Measurements from ENCODE around the gene MCEE. TPM values are rescaled to one million over a fixed set of nuclear protein-coding genes. Genes with fewer than 3 reads are reported as not detected.
"Not testable (repeated sequence)": the region's sequence is repeated elsewhere in the genome, so short reads cannot be mapped to it uniquely, and the experiment has no call there.

Gene MCEE
- total RNA-seq = 10 to 100 TPM; 29.6 to 43.8 (median 35.3) TPM
- 10 to 100 TPM; 30.6 to 41.6 TPM for polyA plus RNA-seq
- long read RNA-seq, donor 1, transcript MCEE-201 (3 exons, 835 nt) = major isoform, 12 of 18 reads
- long read RNA-seq, donor 1, partial matches to known transcripts = 0 of 18 reads
- long read RNA-seq, donor 1, other reads (novel, unspliced or antisense) = 6 of 18 reads
- long read RNA-seq, donor 2, transcript MCEE-201 (3 exons, 835 nt) = major isoform, 9 of 22 reads
- long read RNA-seq, donor 2, partial matches to known transcripts = 1 of 22 reads
- long read RNA-seq, donor 2, other reads (novel, unspliced or antisense) = 12 of 22 reads
- long read RNA-seq, donor 3, partial matches to known transcripts = 1 of 9 reads
- long read RNA-seq, donor 3, other reads (novel, unspliced or antisense) = 4 of 9 reads

- Histone ChIP-seq H3K27ac (peak within 1 kb of the TSS; percentile 68 to 97 (median 96)), H3K27me3 (no peaks in the 10 kb centered on the region), H3K9me3 (no peaks in the 10 kb centered on the region), H3K36me3 (peaks cover 0 to 36% (median 14%) of the 10 kb centered on the region in 9 donors), H3K4me1 (peaks cover 9 to 50% (median 41%) of the 10 kb centered on the region in 9 donors), H3K4me3 (peak within 1 kb of the TSS; percentile 65 to 97 (median 86))
- WGBS, 2 donors = 0 to 1% methylated on average over 67 of the region's 67 CpGs
- no peak for TF ChIP-seq CTCF (IDR thresholded peaks at IDR 0.05)
- peak; percentile 96 to 98 (median 98) for ATAC-seq
- intact Hi-C loops (cut with DNase I) = loop anchor here in 2 of 10 donors (2.0 to 5.0 kb wide), 2 partner anchors 62 to 63 kb away; partner anchors contain the start of gene NAGK (in 2 of the 2)
- DNase-seq = peak; percentile 90 to 92
These were observed at the start of gene MCEE, which contains the start of gene MPHOSPH10 for GRCh38 chr2:71130152-71130904. TSS of gene MCEE (minus strand) at chr2:71130229. CDS start at chr2:71130219, 10 bp downstream. TSS of gene MPHOSPH10 (plus strand) at chr2:71130634. CDS start at chr2:71130666, 32 bp downstream.

- intact Hi-C loops (cut with DNase I); ATAC-seq; H3K9me3 ChIP-seq; H3K4me3 ChIP-seq; DNase-seq; H3K27me3 ChIP-seq; H3K4me1 ChIP-seq; H3K27ac ChIP-seq; H3K36me3 ChIP-seq: not testable (repeated sequence)
- WGBS, 2 donors = 62% methylated on average over 8 of the region's 8 CpGs
These were observed 48.8 kb upstream of the MCEE start for GRCh38 chr2:71178836-71179235.

GRCh38 chr2:71174207-71174606 is 44.2 kb upstream of the MCEE start:
- Histone ChIP-seq H3K27ac (no peak overlapping the region), H3K27me3 (peaks cover 0 to 5% (median 0%) of the 10 kb centered on the region in 7 donors), H3K4me1 (peaks cover 0 to 7% (median 0%) of the 10 kb centered on the region in 9 donors), H3K9me3 (no peaks in the 10 kb centered on the region), H3K36me3 (no peaks in the 10 kb centered on the region), H3K4me3 (no peak overlapping the region)
- DNase-seq (no peak), ATAC-seq (no peak)
- no peak for TF ChIP-seq CTCF (IDR thresholded peaks at IDR 0.05)
- 66 to 81% methylated on average over 3 of the region's 3 CpGs for WGBS, 2 donors
- intact Hi-C loops (cut with DNase I) = no loop called here

DNA sequence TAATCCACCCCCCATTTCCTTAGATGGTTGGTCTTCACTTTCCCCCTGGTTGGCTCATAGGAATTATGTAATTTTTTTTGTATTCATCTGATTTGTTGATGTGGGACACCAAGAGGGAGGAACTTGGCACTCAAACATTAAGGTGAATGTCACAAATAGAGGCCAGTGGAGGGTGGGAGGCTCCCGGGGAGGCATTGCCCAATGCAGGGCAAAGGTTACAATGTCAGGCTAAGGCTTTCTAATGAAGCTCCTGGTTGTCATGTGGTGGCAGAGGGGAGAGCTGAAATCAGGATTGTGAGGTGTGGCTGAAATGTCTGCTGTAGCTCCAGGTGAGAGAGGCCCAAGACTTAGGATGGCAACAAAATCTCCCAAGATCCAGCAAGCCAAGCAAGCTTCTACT is 43.1 kb upstream of the MCEE start:
- DNase-seq (no peak), ATAC-seq (no peak)
- intact Hi-C loops (cut with DNase I) = no loop called here
- no peak for TF ChIP-seq CTCF (IDR thresholded peaks at IDR 0.05)
- Histone ChIP-seq H3K9me3 (no peaks in the 10 kb centered on the region), H3K36me3 (no peaks in the 10 kb centered on the region), H3K4me1 (peaks cover 0 to 7% (median 0%) of the 10 kb centered on the region in 9 donors), H3K27ac (no peak overlapping the region), H3K27me3 (peaks cover 0 to 5% (median 0%) of the 10 kb centered on the region in 7 donors), H3K4me3 (no peak overlapping the region)
- 70 to 71% methylated on average over 1 of the region's 1 CpG for WGBS, 2 donors

Measured in heart right ventricle (tissue), 16 donors.